K562 (cell line): ENCODE results near the gene PRKAR2B. TPM values are rescaled to one million over a fixed set of nuclear protein-coding genes. Genes with fewer than 3 reads are reported as not detected.

Experiments
- ARID2 ChIP-seq: fragments of 450-650 bp; IDR thresholded peaks from 2 replicates; pipeline ENCODE4 v1.6.1; 2017; ENCODE audit warnings: antibody characterized with exemption, mild to moderate bottlenecking
- CCNT2 ChIP-seq: IDR thresholded peaks from 2 replicates; pipeline ENCODE4 v1.6.1; 2011; ENCODE audit warnings: borderline replicate concordance, low read depth, mild to moderate bottlenecking, moderate library complexity, mixed read lengths, low read length; ENCODE audit not compliant: insufficient read length; ENCODE audit errors: extremely low read depth
- CEBPG ChIP-seq, 3 experiments: fragments of 200-800 bp in 1 of 3; sonication (Bioruptor generic) in 1 of 3; sonication (generic) in 1 of 3; formaldehyde crosslinking in 1 of 3; IDR thresholded peaks in 2 of 3; conservative IDR thresholded peaks in 1 of 3; 2 replicates each; pipeline versions ENCODE4 v1.6.1 to v1.8.0; 2016 to 2022; ENCODE audit warnings: missing compliant biosample characterization in 2 of 3, missing genetic modification characterization in 2 of 3, mild to moderate bottlenecking in 1 of 3, missing genetic modification reagents in 1 of 3
- FIP1L1 ChIP-seq: fragments of 200-400 bp; formaldehyde crosslinking; IDR thresholded peaks from 2 replicates; pipeline ENCODE4 v1.6.1; 2018; ENCODE audit warnings: mild to moderate bottlenecking, low read depth, low read length; ENCODE audit not compliant: poor library complexity, severe bottlenecking
- FOXK1 ChIP-seq: sonication (generic); formaldehyde crosslinking; IDR thresholded peaks from 2 replicates; pipeline ENCODE4 v1.8.0; 2022; ENCODE audit warnings: missing genetic modification reagents, mild to moderate bottlenecking, borderline replicate concordance
- GABPA ChIP-seq: fragments of 200-800 bp; sonication (Bioruptor generic); conservative IDR thresholded peaks from 2 replicates; pipeline ENCODE4 v1.6.1; 2016; ENCODE audit warnings: low read depth, missing genetic modification characterization, missing compliant biosample characterization
- HIVEP1 ChIP-seq: fragments of 250-450 bp; sonication (Bioruptor Pico); IDR thresholded peaks from 2 replicates; pipeline ENCODE4 v1.4.0; 2020; ENCODE audit warnings: mild to moderate bottlenecking
- JUND ChIP-seq, 2 experiments: IDR thresholded peaks; 2 replicates in 1 of 2; 3 replicates in 1 of 2; pipeline ENCODE4 v1.6.1; 2011; ENCODE audit warnings: borderline replicate concordance in 2 of 2, low read depth in 2 of 2, low read length in 2 of 2, improper control_type of control experiment in 1 of 2, missing biosample characterization in 1 of 2, missing genetic modification characterization in 1 of 2, missing genetic modification reagents in 1 of 2
- MCM3 ChIP-seq: fragments of 450-650 bp; IDR thresholded peaks from 2 replicates; pipeline ENCODE4 v1.6.1; 2016
- NCOA6 ChIP-seq: fragments of 450-650 bp; IDR thresholded peaks from 2 replicates; pipeline ENCODE4 v1.6.1; 2017; ENCODE audit warnings: mild to moderate bottlenecking
- NFIX ChIP-seq: fragments of 250-450 bp; sonication (Bioruptor Pico); IDR thresholded peaks from 2 replicates; pipeline ENCODE4 v1.4.0; 2020; ENCODE audit warnings: low read depth, mild to moderate bottlenecking, moderate library complexity
- POLR2B ChIP-seq: fragments of 450-650 bp; IDR thresholded peaks from 2 replicates; pipeline ENCODE4 v1.6.1; 2018; ENCODE audit warnings: low read depth; ENCODE audit not compliant: partially characterized antibody
- RFX1 ChIP-seq: fragments of 450-650 bp; IDR thresholded peaks from 2 replicates; pipeline ENCODE4 v1.6.1; 2016; ENCODE audit warnings: mild to moderate bottlenecking, moderate library complexity
- ZNF316 ChIP-seq: fragments of 450-650 bp; IDR thresholded peaks from 2 replicates; pipeline ENCODE4 v1.6.1; 2016
- polyA plus RNA-seq, 8 experiments: library from polyadenylated mRNA; depleted of rRNA in 4 of 8; stranded (reverse) in 5 of 8; unstranded in 3 of 8; fragments of >200 nt; fragmentation: Nextera tagmentation in 2 of 8; fragmentation: Illumina TruSeq in 1 of 8; extraction: Ambion mirVana in 2 of 8; extraction: Trizol in 1 of 8; gene quantifications; 2 replicates each; pipeline versions ENCODE4 v1.2.1 to v1.2.3, GENCODE V29; 2011 to 2014; ENCODE audit warnings: inconsistent platforms in 1 of 8, missing spikeins in 1 of 8
- total RNA-seq, 7 experiments: library from RNA; depleted of rRNA in 6 of 7; stranded (reverse); fragments of >200 nt in 6 of 7; fragmentation: Illumina TruSeq in 2 of 7; extraction: Trizol in 2 of 7; gene quantifications; 2 replicates each; pipeline versions ENCODE4 v1.2.1 to v1.2.3, GENCODE V29; 2011 to 2021; ENCODE audit warnings: low replicate concordance in 1 of 7
- TF ChIP-seq, protein P1 (sequence below): fragments of 250-450 bp; sonication (Bioruptor Pico); IDR thresholded peaks from 2 replicates; pipeline ENCODE4 v1.8.0; 2021; ENCODE audit warnings: borderline replicate concordance, mild to moderate bottlenecking, moderate library complexity; ENCODE audit not compliant: poor library complexity, severe bottlenecking
- TF ChIP-seq, protein P2 (sequence below): IDR thresholded peaks from 3 replicates; pipeline ENCODE4 v1.6.1; 2011; ENCODE audit warnings: borderline replicate concordance, mild to moderate bottlenecking, moderate library complexity; ENCODE audit not compliant: insufficient read length; ENCODE audit errors: extremely low read depth
- TF ChIP-seq, protein P3 (sequence below): sonication (generic); IDR thresholded peaks from 2 replicates; pipeline ENCODE4 v1.6.1; 2016
- TF ChIP-seq, protein P4 (sequence below): fragments of 450-650 bp; IDR thresholded peaks from 2 replicates; pipeline ENCODE4 v1.6.1; 2016; ENCODE audit warnings: mild to moderate bottlenecking
- TF ChIP-seq, protein P5 (sequence below): fragments of 450-650 bp; IDR thresholded peaks from 2 replicates; pipeline ENCODE4 v1.6.1; 2016

PRKAR2B gene
- total and polyA plus RNA-seq, 9 of the 15 experiments (the other 6 are each of a cell fraction or from before 2014, with no cell fraction given) = 59.0 to 173 (median 129) TPM

DNA sequence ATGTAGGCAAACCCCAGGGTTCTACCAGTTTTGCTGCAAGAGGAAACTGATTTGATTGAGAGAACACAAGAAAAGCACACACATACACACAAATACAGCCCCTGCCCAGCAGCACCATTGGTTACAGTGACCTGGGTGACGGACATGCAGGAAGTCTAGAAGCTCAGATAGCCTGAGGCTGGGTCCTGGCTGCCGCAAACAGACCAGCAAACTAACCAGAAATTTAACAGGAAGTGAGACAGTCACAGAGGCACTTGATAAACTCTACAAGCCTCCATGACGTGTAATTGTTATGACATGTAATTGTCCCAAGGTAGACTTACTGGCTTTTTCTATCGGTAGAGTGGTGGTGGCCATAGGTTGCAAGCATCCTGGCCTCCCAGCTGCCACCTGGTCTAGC lies 58.9 kb downstream of the PRKAR2B start (continued):
- TF ChIP-seq, protein P1, sequence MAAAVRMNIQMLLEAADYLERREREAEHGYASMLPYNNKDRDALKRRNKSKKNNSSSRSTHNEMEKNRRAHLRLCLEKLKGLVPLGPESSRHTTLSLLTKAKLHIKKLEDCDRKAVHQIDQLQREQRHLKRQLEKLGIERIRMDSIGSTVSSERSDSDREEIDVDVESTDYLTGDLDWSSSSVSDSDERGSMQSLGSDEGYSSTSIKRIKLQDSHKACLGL (CRISPR knock-in tag) = no peak
- TF ChIP-seq FOXK1 (no peak), MCM3 (no peak), GABPA (peak; percentile 70), RFX1 (peak; percentile 80), HIVEP1 (CRISPR knock-in tag) (no peak), ARID2 (no peak), NCOA6 (no peak), CCNT2 (no peak), CEBPG (CRISPR knock-in tag; IDR thresholded peaks at IDR 0.05) (no peak), CEBPG (tag; conservative IDR thresholded peaks at IDR 0.05 in 1 of 2, IDR thresholded peaks at IDR 0.05 in 1 of 2) (no peak), JUND (IDR thresholded peaks at IDR 0.05; ENCODE audit: borderline replicate concordance, low read depth, low read length) (peak; percentile 54; the same call in 1 of the 2 replicates), JUND (tag; IDR thresholded peaks at IDR 0.05; ENCODE audit: borderline replicate concordance, low read depth, low read length) (no peak; the same call in 2 of the 3 replicates), POLR2B (no peak), ZNF316 (no peak), NFIX (CRISPR knock-in tag) (no peak), FIP1L1 (no peak)
- TF ChIP-seq, protein P2, sequence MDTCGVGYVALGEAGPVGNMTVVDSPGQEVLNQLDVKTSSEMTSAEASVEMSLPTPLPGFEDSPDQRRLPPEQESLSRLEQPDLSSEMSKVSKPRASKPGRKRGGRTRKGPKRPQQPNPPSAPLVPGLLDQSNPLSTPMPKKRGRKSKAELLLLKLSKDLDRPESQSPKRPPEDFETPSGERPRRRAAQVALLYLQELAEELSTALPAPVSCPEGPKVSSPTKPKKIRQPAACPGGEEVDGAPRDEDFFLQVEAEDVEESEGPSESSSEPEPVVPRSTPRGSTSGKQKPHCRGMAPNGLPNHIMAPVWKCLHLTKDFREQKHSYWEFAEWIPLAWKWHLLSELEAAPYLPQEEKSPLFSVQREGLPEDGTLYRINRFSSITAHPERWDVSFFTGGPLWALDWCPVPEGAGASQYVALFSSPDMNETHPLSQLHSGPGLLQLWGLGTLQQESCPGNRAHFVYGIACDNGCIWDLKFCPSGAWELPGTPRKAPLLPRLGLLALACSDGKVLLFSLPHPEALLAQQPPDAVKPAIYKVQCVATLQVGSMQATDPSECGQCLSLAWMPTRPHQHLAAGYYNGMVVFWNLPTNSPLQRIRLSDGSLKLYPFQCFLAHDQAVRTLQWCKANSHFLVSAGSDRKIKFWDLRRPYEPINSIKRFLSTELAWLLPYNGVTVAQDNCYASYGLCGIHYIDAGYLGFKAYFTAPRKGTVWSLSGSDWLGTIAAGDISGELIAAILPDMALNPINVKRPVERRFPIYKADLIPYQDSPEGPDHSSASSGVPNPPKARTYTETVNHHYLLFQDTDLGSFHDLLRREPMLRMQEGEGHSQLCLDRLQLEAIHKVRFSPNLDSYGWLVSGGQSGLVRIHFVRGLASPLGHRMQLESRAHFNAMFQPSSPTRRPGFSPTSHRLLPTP = no peak
- TF ChIP-seq, protein P3, sequence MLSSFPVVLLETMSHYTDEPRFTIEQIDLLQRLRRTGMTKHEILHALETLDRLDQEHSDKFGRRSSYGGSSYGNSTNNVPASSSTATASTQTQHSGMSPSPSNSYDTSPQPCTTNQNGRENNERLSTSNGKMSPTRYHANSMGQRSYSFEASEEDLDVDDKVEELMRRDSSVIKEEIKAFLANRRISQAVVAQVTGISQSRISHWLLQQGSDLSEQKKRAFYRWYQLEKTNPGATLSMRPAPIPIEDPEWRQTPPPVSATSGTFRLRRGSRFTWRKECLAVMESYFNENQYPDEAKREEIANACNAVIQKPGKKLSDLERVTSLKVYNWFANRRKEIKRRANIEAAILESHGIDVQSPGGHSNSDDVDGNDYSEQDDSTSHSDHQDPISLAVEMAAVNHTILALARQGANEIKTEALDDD = peak; percentile 90
- TF ChIP-seq, protein P4, sequence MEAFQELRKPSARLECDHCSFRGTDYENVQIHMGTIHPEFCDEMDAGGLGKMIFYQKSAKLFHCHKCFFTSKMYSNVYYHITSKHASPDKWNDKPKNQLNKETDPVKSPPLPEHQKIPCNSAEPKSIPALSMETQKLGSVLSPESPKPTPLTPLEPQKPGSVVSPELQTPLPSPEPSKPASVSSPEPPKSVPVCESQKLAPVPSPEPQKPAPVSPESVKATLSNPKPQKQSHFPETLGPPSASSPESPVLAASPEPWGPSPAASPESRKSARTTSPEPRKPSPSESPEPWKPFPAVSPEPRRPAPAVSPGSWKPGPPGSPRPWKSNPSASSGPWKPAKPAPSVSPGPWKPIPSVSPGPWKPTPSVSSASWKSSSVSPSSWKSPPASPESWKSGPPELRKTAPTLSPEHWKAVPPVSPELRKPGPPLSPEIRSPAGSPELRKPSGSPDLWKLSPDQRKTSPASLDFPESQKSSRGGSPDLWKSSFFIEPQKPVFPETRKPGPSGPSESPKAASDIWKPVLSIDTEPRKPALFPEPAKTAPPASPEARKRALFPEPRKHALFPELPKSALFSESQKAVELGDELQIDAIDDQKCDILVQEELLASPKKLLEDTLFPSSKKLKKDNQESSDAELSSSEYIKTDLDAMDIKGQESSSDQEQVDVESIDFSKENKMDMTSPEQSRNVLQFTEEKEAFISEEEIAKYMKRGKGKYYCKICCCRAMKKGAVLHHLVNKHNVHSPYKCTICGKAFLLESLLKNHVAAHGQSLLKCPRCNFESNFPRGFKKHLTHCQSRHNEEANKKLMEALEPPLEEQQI = no peak
- TF ChIP-seq, protein P5, sequence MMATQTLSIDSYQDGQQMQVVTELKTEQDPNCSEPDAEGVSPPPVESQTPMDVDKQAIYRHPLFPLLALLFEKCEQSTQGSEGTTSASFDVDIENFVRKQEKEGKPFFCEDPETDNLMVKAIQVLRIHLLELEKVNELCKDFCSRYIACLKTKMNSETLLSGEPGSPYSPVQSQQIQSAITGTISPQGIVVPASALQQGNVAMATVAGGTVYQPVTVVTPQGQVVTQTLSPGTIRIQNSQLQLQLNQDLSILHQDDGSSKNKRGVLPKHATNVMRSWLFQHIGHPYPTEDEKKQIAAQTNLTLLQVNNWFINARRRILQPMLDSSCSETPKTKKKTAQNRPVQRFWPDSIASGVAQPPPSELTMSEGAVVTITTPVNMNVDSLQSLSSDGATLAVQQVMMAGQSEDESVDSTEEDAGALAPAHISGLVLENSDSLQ = peak; percentile 90
